Endodermal cell (in vitro differentiated cells): Measurements from ENCODE around the gene SPAG9. TPM values are rescaled to one million over a fixed set of nuclear protein-coding genes. Genes with fewer than 3 reads are reported as not detected.

Experiments used
- DNase-seq: peaks from one replicate; pipeline ENCODE4 v3.0.0-alpha.2; 2017
- H3K27ac ChIP-seq: 2 replicates; pipeline ENCODE4 v1.5.1; 2013; ENCODE audit warnings: mild to moderate bottlenecking, low read depth, low read length, moderate library complexity
- H3K27me3 ChIP-seq: 2 replicates; pipeline ENCODE4 v1.6.1; 2013; ENCODE audit warnings: mild to moderate bottlenecking, low read length, moderate library complexity; ENCODE audit not compliant: insufficient read depth, control insufficient read depth, poor library complexity, severe bottlenecking
- H3K36me3 ChIP-seq: 2 replicates; pipeline ENCODE4 v1.7.0; 2013; ENCODE audit warnings: mild to moderate bottlenecking, low read length, moderate library complexity; ENCODE audit not compliant: control insufficient read depth, insufficient read depth
- H3K4me1 ChIP-seq: one replicate; pipeline ENCODE4 v1.7.0; 2013; ENCODE audit warnings: low read length; ENCODE audit not compliant: control insufficient read depth, insufficient read depth
- H3K4me3 ChIP-seq: 2 replicates; pipeline ENCODE4 v1.5.1; 2013; ENCODE audit warnings: mild to moderate bottlenecking, low read length, moderate library complexity
- H3K9ac ChIP-seq: 2 replicates; pipeline ENCODE4 v1.6.1; 2013; ENCODE audit warnings: mild to moderate bottlenecking, low read length, moderate library complexity; ENCODE audit not compliant: poor library complexity, severe bottlenecking; ENCODE audit errors: extremely low read depth
- H3K9me3 ChIP-seq: 2 replicates; pipeline ENCODE4 v1.6.1; 2013; ENCODE audit warnings: mild to moderate bottlenecking, low read length, moderate library complexity; ENCODE audit not compliant: control insufficient read depth
- H3K27ac Mint-ChIP-seq: 2 replicates; pipeline ENCODE4 v1.8.0; 2020; ENCODE audit warnings: mixed read lengths
- H3K27me3 Mint-ChIP-seq: 2 replicates; pipeline ENCODE4 v1.8.0; 2021; ENCODE audit warnings: mild to moderate bottlenecking, mixed read lengths; ENCODE audit not compliant: insufficient read depth
- H3K36me3 Mint-ChIP-seq: 2 replicates; pipeline ENCODE4 v1.8.0; 2020; ENCODE audit warnings: low read depth, mixed read lengths
- H3K4me1 Mint-ChIP-seq: 2 replicates; pipeline ENCODE4 v1.8.0; 2020; ENCODE audit warnings: mixed read lengths
- H3K4me3 Mint-ChIP-seq: 2 replicates; pipeline ENCODE4 v1.8.0; 2020; ENCODE audit warnings: mild to moderate bottlenecking, moderate library complexity, mixed read lengths
- H3K9me3 Mint-ChIP-seq: 2 replicates; pipeline ENCODE4 v1.8.0; 2020; ENCODE audit warnings: mild to moderate bottlenecking, mixed read lengths
- WGBS, 2 experiments: methylation state at CpG; one replicate each; pipeline versions ENCODE4 v1.1.5 to v1.1.7; 2013; ENCODE audit warnings: missing lambda C conversion rate in 2 of 2, mixed read lengths in 1 of 2; ENCODE audit not compliant: insufficient coverage in 1 of 2, insufficient read length in 1 of 2; 5-methylcytosine and 5-hydroxymethylcytosine counted together
- total RNA-seq, 2 donors: library from RNA; stranded (reverse); fragmentation: NEBNext Ultra II Directional in 1 of 2; extraction: Animal tissue kit (Norgen Biotek cat#: 25700) in 1 of 2; gene quantifications; 2 replicates in 1 of 2; 3 replicates in 1 of 2; pipeline ENCODE4 v1.2.1, GENCODE V29; 2021
- TF ChIP-seq, protein P1 (sequence below): fragments of 200-600 bp; sonication (generic); conservative IDR thresholded peaks from 2 replicates; pipeline ENCODE4 v1.5.0; 2021; ENCODE audit warnings: antibody characterized with exemption, mild to moderate bottlenecking

Gene SPAG9
- total RNA-seq, 2 donors from 2014 or later: 64.8 to 77.7 TPM

DNA sequence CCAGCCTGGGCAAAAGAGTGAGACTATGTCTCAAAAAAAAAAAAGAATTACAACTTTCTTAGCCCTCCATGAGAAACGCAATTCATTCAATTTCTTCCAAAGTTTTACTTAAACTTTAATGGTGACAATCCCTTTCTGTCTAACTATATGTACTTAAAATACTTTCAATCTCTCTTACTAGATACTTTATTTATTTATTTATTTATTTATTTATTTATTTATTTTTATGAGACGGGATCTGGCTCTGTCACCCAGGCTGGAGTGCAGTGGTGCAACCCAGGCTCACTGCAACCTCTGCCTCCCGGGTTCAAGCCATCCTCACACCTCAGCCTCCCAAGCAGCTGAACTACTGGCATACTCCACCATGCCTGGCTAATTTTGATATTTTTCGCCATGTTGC is 108.1 kb downstream of the SPAG9 start:
- peaks cover 13% of the 10 kb centered on the region for H3K36me3 Mint-ChIP-seq
- Histone ChIP-seq H3K4me3 (no peak overlapping the region), H3K9ac (no peak overlapping the region), H3K27me3 (no peaks in the 10 kb centered on the region), H3K27ac (no peak overlapping the region), H3K9me3 (no peaks in the 10 kb centered on the region), H3K36me3 (peaks cover 55% of the 10 kb centered on the region), H3K4me1 (no peaks in the 10 kb centered on the region)
- no peaks in the 10 kb centered on the region for H3K9me3 Mint-ChIP-seq
- no peaks in the 10 kb centered on the region for H3K27me3 Mint-ChIP-seq
- no peak overlapping the region for H3K4me3 Mint-ChIP-seq
- no peak overlapping the region for H3K27ac Mint-ChIP-seq
- peaks cover 4% of the 10 kb centered on the region for H3K4me1 Mint-ChIP-seq
- no peak for DNase-seq
- 90 to 92% methylated on average over 3 to 4 of the region's 4 CpGs for WGBS, 2 experiments
- TF ChIP-seq, protein P1, sequence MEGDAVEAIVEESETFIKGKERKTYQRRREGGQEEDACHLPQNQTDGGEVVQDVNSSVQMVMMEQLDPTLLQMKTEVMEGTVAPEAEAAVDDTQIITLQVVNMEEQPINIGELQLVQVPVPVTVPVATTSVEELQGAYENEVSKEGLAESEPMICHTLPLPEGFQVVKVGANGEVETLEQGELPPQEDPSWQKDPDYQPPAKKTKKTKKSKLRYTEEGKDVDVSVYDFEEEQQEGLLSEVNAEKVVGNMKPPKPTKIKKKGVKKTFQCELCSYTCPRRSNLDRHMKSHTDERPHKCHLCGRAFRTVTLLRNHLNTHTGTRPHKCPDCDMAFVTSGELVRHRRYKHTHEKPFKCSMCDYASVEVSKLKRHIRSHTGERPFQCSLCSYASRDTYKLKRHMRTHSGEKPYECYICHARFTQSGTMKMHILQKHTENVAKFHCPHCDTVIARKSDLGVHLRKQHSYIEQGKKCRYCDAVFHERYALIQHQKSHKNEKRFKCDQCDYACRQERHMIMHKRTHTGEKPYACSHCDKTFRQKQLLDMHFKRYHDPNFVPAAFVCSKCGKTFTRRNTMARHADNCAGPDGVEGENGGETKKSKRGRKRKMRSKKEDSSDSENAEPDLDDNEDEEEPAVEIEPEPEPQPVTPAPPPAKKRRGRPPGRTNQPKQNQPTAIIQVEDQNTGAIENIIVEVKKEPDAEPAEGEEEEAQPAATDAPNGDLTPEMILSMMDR: no peak

DNA sequence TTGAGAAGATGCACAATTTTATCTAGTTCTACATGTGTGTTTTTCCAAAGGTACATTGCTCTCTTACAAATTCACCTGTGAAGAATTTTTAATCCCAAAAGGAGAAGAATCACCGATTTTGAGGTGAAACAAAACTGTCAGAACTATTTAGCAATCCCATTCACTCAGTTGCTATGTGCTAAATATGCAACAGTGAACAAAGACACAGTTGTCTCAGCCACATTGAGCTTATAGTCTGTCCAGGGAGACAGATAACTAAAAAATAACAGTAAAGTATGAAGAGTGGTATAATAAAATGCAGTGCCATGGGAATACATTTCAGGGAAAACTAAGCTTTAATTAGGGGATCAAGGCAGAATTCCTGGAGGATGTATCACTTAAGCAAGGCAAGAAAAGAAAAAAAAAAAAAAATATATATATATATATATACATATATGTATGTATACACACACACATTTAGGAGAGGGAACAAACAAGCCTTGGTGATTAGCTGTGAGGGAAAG is 110.4 kb downstream of the SPAG9 start:
- no peaks in the 10 kb centered on the region for H3K9me3 ChIP-seq
- WGBS, 2 experiments: 80 to 94% methylated on average over 1 of the region's 1 CpG
- peaks cover 15% of the 10 kb centered on the region for H3K36me3 Mint-ChIP-seq
- no peak overlapping the region for H3K4me3 Mint-ChIP-seq
- H3K4me3 ChIP-seq: no peak overlapping the region
- no peak overlapping the region for H3K27ac Mint-ChIP-seq
- H3K9me3 Mint-ChIP-seq: no peaks in the 10 kb centered on the region
- no peaks in the 10 kb centered on the region for H3K27me3 ChIP-seq
- TF ChIP-seq, protein P1: no peak
- no peaks in the 10 kb centered on the region for H3K27me3 Mint-ChIP-seq
- no peak overlapping the region for H3K9ac ChIP-seq
- H3K4me1 Mint-ChIP-seq: peaks cover 4% of the 10 kb centered on the region
- H3K27ac ChIP-seq: no peak overlapping the region
- H3K4me1 ChIP-seq: no peaks in the 10 kb centered on the region
- peaks cover 55% of the 10 kb centered on the region for H3K36me3 ChIP-seq
- no peak for DNase-seq

DNA sequence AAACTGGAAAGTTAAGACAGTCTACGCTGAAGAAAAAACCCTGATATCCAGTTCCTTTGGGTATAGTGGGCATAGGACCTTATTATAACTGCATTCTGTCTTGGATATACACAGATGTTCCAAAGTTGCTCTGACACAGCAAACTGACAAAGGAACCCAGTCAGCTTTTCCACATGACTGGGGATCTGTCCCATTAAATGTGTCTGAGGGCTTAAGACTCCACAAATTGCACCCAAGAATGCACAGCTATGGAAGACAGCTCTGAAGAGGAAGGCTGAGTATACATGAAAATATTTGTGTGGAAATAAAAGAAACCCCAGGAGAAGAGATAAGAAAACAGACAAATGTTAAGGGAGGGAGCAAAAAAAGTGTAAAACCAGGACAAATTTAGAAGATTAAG is 114.1 kb downstream of the SPAG9 start:
- no peak overlapping the region for H3K9ac ChIP-seq
- Mint-ChIP-seq H3K27ac (peak overlapping the region; percentile 14), H3K36me3 (peaks cover 23% of the 10 kb centered on the region), H3K9me3 (no peaks in the 10 kb centered on the region), H3K4me1 (peaks cover 4% of the 10 kb centered on the region), H3K27me3 (no peaks in the 10 kb centered on the region), H3K4me3 (no peak overlapping the region)
- DNase-seq: no peak
- TF ChIP-seq, protein P1: no peak
- peaks cover 60% of the 10 kb centered on the region for H3K36me3 ChIP-seq
- WGBS, 2 experiments: 90 to 100% methylated on average over 1 of the region's 1 CpG
- H3K9me3 ChIP-seq: no peaks in the 10 kb centered on the region
- no peaks in the 10 kb centered on the region for H3K27me3 ChIP-seq
- no peak overlapping the region for H3K4me3 ChIP-seq
- peak overlapping the region; percentile 35 for H3K27ac ChIP-seq
- H3K4me1 ChIP-seq: no peaks in the 10 kb centered on the region
